Measurements from ENCODE around the gene SHB. TPM values are rescaled to one million over a fixed set of nuclear protein-coding genes. Genes with fewer than 3 reads are reported as not detected.

Gene SHB
- total and polyA plus RNA-seq, 2 of the 13 experiments (the other 11 are each of a cell fraction or from before 2014, with no cell fraction given), result 19.4 to 20.7 TPM

Small RNAs within 50 kb of the gene (small RNA-seq; reads per million reads assigned to genes)
- gene RNU7-124P (ENCODE audit: insufficient read depth in 2 of 3, insufficient read length in 3 of 3, low read depth in 2 of 3, low replicate concordance in 1 of 3), result 0 to 0.33 (median 0) reads per million in 3 experiments

Other genes with a start within 250 kb of the SHB start
- gene SLC25A51, start 165.1 kb downstream of the SHB start, total RNA-seq (2016; rRNA removed; fragmentation: Illumina TruSeq; extraction: Trizol), result 37.7 and 40.7 TPM in 2 replicates
- 14.6 and 15.4 TPM in 2 replicates for gene SLC25A51, start 165.1 kb downstream of the SHB start, polyA plus RNA-seq (2011; rRNA removed)

Data from HepG2 (cell line).